B cell (primary cell): ENCODE measurements around the gene CYTH2.

Source experiments
- CTCF ChIP-seq: fragments of 200-600 bp; IDR thresholded peaks from one replicate; pipeline ENCODE4 v1.8.0; 2022; ENCODE audit warnings: antibody characterized with exemption, mild to moderate bottlenecking
- EZH2 ChIP-seq: IDR thresholded peaks from 2 replicates; pipeline ENCODE4 v1.6.1; 2012; ENCODE audit warnings: borderline replicate concordance, low read depth, mild to moderate bottlenecking, moderate library complexity, low read length; ENCODE audit not compliant: insufficient read depth, poor library complexity, severe bottlenecking

- TF ChIP-seq CTCF (no peak), EZH2 (no peak)
Measured at GRCh38 chr19:48442116-48443035, 26.8 kb upstream of the CYTH2 start.
